HPDE6-E6E7 (cell line): ENCODE measurements around the gene CACNA1B.

Source experiments
- DNase-seq: peaks from one replicate; pipeline ENCODE4 v3.0.0; 2011; ENCODE audit warnings: missing footprints; ENCODE audit errors: extremely low spot score

The CACNA1B gene

DNA sequence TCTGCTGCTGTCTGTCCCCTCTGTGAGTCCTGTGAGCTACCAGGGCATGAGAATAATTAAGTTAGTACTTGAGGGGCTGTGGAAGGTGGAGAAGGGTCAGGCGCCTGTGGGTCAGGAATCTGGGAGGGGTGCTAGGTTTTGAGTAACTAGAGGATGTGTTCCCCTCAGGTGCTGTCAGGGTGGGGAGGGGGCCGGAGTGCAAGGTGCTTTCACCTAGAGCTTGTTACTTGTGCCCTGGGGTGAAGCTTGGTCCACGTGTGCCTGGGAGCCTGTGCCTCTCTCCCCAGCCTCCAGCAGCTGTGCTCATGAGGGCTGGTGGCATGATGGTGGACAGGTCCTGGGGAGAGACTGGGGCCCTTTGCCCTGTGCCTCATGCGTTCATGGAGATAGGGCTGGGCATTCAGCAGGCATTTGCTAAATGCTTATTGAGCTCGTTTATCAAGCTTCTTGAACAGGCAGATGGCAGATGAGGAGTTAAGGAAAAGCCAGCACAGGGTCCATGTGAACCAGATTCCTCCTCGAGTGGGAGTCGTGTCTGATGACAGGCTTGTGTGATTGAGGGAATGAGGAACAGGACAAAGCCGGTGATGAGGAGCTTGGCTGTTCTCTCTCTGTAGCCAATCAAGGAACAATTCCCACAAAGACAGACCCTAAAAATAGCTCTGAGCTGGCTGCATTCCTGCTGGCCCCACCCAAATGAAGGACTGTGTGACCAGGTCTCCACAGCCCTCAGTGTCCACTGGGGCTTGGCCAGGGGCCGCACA lies 40.9 kb downstream of the CACNA1B start:
- DNase-seq = no peak

- no peak for DNase-seq
These were observed 41.5 kb downstream of the CACNA1B start for GRCh38 chr9:137919095-137919465.

DNA sequence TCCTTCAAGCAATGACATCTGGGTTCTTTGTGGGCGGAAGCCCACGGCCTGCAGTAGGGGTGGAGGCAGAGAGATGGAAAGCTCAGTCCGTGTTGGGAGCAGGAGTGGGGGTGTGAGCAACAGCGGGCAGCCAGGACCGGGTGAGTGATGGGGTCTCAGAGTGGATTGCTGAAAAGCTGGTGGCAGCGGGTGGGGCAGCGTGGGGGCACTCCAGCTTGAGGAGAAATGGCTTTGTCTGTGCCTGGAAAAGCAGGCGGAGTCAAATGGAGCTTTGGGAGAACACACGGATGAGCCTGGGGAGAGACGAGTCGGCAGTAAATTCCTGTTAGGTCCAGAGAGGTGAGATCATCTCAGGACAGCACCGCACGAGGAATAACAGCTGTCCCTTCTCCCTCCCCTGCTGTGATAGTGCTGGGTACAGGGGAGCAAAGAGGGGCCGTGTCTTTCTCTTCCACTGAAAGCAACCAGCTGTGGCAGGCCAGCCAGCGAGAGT lies 42.1 kb downstream of the CACNA1B start:
- no peak for DNase-seq

DNA sequence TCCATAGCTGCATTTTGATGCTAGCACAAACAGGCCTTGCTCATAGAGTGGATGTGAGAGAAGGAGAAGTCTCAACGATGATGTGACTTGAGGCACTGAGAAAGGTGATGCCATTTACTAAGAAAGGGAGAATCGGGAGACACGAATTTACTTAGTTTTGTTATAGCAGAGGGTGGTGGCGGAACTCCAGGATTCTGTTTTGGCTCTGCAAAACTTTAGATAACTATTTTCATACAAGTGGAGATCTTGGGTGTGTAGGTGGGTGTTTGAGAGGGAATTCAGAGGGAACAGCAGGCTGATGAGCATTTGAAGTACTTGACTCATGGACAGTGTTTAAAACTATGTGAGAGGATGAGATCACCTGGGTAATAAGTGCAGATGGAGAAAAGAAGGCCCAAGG lies 43.2 kb downstream of the CACNA1B start:
- no peak for DNase-seq

- DNase-seq = no peak
These were observed 46.6 kb downstream of the CACNA1B start for GRCh38 chr9:137924169-137924568.

GRCh38 chr9:137924761-137925369 lies 47.3 kb downstream of the CACNA1B start:
- no peak for DNase-seq

DNA sequence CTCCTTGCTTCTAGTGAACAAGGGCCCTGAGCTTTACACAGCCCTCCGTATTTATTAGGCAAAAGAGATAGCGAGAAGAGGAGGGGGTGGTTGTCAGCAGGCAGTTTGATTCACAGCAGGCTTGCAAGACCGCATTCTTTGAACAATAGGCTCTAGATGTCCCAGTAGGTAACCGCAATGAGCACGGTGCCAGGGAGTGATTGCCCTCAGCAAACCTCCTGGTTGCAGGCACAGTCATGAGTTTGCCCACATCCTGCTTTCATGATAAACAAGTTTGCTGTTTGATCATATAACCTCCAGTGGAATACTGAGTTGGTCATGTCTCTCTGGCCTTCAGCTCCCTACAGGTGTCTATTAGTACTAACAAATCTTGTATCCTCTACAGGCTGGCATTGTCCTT lies 66.1 kb downstream of the CACNA1B start:
- DNase-seq = no peak

- DNase-seq = no peak
These were observed 68.0 kb downstream of the CACNA1B start for GRCh38 chr9:137945581-137945980.

DNA sequence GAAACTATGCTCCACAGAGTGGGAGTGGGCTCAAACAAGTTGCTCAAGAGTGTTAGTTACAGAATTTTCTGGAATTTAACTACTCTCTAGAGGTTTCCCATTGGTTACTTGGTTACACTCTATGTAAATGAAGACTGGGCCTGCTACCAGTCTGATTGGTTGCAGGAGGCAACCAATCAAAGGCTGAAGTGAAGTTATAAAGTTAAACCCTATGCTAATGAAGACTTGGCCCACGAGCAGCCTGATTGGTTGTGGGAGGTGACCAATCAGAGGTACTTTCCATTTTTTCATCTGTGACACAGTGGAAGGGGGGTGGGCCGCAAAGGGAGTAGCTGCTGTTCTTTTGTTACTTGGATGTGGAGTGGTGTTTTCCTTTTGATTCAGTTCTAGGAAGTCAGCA lies 69.4 kb downstream of the CACNA1B start:
- no peak for DNase-seq

DNA sequence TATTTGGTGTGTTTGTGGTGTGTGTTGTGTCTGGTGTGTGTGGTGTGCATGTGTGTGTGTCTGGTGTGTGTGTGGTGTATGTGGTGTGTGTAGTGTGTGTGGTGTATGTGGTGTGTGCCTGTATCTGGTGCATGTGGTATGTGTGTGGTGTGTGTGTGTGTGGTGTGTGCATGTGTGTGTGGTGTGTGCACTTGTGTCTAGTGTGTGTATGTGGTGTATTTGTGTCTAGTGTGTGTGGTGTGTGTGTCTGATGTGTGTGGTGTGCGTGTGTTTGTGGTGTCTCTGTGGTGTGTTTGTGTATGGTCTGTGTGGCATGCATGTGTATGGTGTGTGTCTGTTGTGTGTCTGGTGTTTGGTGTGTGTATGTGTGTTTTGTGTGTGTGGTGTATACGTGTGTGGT lies 71.1 kb downstream of the CACNA1B start:
- no peak for DNase-seq

- no peak for DNase-seq
These were observed 71.7 kb downstream of the CACNA1B start for GRCh38 chr9:137949260-137949659.

DNA sequence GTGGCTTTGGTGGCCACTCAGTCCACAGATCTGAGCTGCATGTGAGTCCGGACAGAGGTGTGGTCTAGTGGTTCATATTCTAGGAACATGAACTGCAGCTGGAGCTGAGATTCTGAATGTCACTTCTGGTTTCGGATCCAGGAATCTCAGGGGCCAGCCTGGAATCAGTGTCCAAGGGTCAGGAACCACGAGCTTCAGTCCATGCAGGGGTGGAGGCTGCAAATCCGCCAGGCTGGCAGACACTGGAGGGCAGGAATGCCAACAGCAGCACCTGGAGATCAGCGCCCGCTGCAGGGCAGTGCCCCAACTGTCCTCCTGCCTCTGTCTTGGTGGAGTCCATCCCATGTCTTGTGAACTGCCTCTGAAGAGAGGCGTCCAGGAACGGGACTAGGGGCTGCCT lies 73.5 kb downstream of the CACNA1B start:
- no peak for DNase-seq

- DNase-seq = no peak
These were observed 74.3 kb downstream of the CACNA1B start for GRCh38 chr9:137951597-137952490.

DNA sequence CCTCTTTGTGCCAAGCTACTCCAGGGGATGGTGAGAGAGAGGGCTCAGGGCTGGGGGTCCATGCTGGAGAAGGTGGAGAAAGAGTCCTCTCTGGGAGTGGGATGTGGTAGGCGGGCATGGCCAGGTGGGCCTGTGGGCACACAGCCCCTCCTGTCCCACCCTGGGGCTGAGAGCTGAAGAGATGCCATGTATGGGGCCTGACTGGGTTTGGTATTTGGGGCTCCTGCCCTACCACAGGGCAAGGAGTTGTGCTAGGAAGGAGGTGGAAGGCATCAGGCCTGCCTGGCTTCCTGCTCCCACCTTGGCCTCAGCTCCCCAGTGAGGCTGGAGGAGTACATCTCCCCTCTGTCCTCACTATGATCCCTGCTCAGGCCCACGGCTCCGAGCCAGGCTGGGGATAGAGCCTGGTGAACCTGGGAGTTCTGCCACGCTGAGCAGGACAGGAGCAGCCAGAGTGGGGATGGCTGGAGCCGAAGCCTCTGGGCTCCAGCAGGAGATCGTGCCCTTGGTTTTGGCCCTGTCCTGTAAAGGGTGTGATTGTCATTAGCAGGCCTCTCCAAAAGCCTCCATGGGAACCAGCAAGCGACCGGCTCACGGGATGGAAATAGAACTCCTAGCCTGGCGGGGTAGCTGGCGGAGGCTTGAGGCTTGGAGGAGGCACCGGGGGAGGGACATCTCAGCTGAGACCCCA lies 75.5 kb downstream of the CACNA1B start:
- no peak for DNase-seq

DNA sequence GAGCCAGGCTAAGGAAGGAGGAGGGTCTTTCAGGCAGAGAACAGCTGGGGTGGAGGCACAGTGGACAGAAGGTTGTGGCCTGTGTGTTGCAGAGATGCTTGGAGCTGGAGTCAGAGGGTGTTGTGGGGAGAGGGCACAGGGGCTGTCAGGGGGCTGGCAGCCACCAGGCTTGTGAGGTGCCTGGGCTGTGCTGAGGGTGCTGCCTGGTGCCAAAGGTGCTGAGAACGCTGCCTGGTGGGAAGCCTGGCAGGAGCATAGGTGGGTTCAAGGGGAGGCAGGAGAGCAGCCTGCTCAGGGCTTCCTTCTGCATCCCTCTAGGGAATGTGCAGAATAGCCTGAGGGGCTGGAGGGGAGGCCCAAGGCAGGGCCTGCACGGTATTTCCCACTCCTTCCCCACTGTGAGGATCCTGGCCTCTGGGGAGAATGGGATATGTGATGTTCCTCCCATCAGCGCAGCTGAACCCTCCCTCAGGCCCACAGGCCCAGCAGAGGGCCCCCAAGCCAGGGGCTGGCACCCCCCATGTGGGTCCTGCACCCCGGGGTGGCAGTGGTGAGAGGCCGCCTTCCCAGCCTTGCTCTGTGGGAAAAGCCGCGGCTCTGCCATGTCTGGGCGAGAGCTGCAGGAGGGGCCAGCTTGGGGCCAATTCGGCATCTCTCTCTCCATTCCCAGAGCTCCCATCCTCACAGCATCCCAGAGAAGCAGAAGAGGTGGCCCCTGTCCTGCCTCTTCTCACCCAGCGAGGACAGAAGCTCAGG lies 76.3 kb downstream of the CACNA1B start:
- DNase-seq = no peak

DNA sequence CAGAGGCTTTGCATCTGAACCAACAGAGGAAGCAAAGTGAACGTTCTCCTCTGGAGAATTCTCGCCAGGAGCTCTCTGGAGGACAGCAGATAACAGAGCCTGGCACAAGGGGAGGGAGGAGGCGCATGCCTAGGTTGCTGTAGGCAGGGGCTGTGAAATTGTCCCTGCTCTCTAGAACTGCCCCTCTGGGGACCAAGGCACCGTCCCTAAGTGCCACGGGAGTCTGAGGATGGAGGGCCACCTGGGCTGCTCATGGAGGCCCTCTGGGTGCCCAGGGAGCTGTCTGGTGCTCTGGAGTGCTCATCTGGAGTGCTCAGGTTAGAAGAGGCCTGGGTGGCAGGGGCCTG lies 77.6 kb downstream of the CACNA1B start:
- DNase-seq = no peak

DNA sequence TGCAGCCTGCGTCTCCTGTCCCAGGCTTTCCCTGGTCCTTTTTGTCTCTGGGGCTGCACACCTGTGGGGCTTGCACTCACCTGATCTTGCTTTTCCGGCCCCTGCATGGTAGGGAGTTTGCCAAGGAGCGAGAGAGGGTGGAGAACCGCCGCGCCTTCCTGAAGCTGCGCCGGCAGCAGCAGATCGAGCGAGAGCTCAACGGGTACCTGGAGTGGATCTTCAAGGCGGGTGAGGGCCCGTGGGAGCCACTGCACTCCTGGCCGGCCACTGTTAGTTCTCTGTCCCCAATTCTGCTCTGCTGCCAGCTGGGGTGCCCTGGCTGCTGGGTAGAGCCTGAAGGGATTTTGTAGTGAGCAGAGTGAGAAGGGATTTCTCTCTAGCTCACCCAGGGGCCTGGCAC lies 78.0 kb downstream of the CACNA1B start:
- no peak for DNase-seq

GRCh38 chr9:137956039-137956438 lies 78.5 kb downstream of the CACNA1B start:
- no peak for DNase-seq

GRCh38 chr9:137956688-137957385 lies 79.3 kb downstream of the CACNA1B start:
- DNase-seq = no peak

GRCh38 chr9:137959641-137960411 lies 82.2 kb downstream of the CACNA1B start:
- DNase-seq = no peak
